Body of pancreas (tissue), 4 donors: Measurements from ENCODE around the gene CTNNAL1. TPM values are rescaled to one million over a fixed set of nuclear protein-coding genes. Genes with fewer than 3 reads are reported as not detected.
"Not testable (repeated sequence)": the region's sequence is repeated elsewhere in the genome, so short reads cannot be mapped to it uniquely, and the experiment has no call there.

ENCODE experiments used
- ATAC-seq: fragments of 150-250 bp; one replicate; pipeline ENCODE4 v1.9.1; 2016
- DNase-seq, 4 donors: peaks; one replicate each; pipeline ENCODE4 v3.0.0-alpha.2; 2019
- H3K27ac ChIP-seq, 4 donors: fragments of 200-600 bp; sonication (generic); 1 replicate in 3 of 4; 2 replicates in 1 of 4; pipeline versions ENCODE4 v1.5.1 to v1.6.1; 2016 to 2019; ENCODE audit warnings: mild to moderate bottlenecking in 1 of 4, mixed read lengths in 1 of 4, moderate library complexity in 1 of 4
- H3K27me3 ChIP-seq, 2 donors: fragments of 200-600 bp; sonication (generic); one replicate each; pipeline ENCODE4 v1.6.0; 2016; ENCODE audit warnings: mild to moderate bottlenecking in 1 of 2
- H3K36me3 ChIP-seq, 2 donors: fragments of 200-600 bp; sonication (generic); replicated peaks in 1 of 2; 2 replicates each; pipeline ENCODE4 v1.5.1; 2016; ENCODE audit warnings: low read depth in 2 of 2; ENCODE audit not compliant: insufficient read depth in 1 of 2
- H3K4me1 ChIP-seq: fragments of 200-600 bp; sonication (generic); one replicate; pipeline ENCODE4 v1.6.0; 2016
- H3K4me3 ChIP-seq, 2 donors: fragments of 200-600 bp; sonication (generic); 1 replicate in 1 of 2; 2 replicates in 1 of 2; pipeline ENCODE4 v1.5.1; 2016 to 2019
- H3K9me3 ChIP-seq, 3 donors: fragments of 200-600 bp; sonication (generic); 1 replicate in 2 of 3; 2 replicates in 1 of 3; pipeline ENCODE4 v1.5.1; 2016
- CTCF ChIP-seq, 7 experiments: fragments of 450-650 bp in 4 of 7; fragments of 200-600 bp in 3 of 7; sonication (generic) in 3 of 7; IDR thresholded peaks; one replicate each; pipeline ENCODE4 v1.5.1; 2016 to 2019; ENCODE audit warnings: antibody characterized with exemption in 7 of 7
- POLR2A ChIP-seq, 3 donors: fragments of 450-650 bp; IDR thresholded peaks; one replicate each; pipeline ENCODE4 v1.6.1; 2016; ENCODE audit warnings: antibody characterized with exemption in 3 of 3, mild to moderate bottlenecking in 2 of 3
- WGBS, 2 donors: methylation state at CpG; one replicate each; pipeline ENCODE4 v1.1.5; 2017; 5-methylcytosine and 5-hydroxymethylcytosine counted together
- intact Hi-C: fragments of 100-400 bp; cut with DNase I; formaldehyde crosslinking; loops from one replicate; pipeline ENCODE4 v1.15.1; 2023
- total RNA-seq, 2 donors: library from RNA; depleted of rRNA; stranded (reverse); fragments of >200 nt; gene quantifications; one replicate each; pipeline ENCODE4 v1.1.0, GENCODE V29; 2016

CTNNAL1 gene
- total RNA-seq, 2 donors from 2014 or later: 15.8 to 23.9 TPM

GRCh38 chr9:108933718-108934322 lies 79.5 kb downstream of the CTNNAL1 start, which contains the start of gene ELP1:
Gene ELP1, minus strand, starts transcription at chr9:108934124. Its CDS starts 2,978 bp downstream, at chr9:108931146.
- Histone ChIP-seq H3K27ac (peak within 1 kb of the TSS; percentile 85 to 95 (median 92)), H3K4me1 (peaks cover 17% of the 10 kb centered on the region), H3K4me3 (peak within 1 kb of the TSS; percentile 64 to 94), H3K27me3 (no peaks in the 10 kb centered on the region), H3K36me3 (no peaks in the 10 kb centered on the region), H3K9me3 (no peaks in the 10 kb centered on the region)
- WGBS, 2 donors: 1% methylated on average over 47 of the region's 48 CpGs; no CpG with 5 or more reads in 1 of the 2 donors
- DNase-seq (peak; percentile 92 to 94 (median 92)), ATAC-seq (peak; percentile 92)
- TF ChIP-seq POLR2A (IDR thresholded peaks at IDR 0.05) (peak; percentile 52 to 79 (median 77)), CTCF (IDR thresholded peaks at IDR 0.05) (peak in 4 of 7 experiments; percentile 23 to 38 (median 26))
- intact Hi-C loops: no loop called here

DNA sequence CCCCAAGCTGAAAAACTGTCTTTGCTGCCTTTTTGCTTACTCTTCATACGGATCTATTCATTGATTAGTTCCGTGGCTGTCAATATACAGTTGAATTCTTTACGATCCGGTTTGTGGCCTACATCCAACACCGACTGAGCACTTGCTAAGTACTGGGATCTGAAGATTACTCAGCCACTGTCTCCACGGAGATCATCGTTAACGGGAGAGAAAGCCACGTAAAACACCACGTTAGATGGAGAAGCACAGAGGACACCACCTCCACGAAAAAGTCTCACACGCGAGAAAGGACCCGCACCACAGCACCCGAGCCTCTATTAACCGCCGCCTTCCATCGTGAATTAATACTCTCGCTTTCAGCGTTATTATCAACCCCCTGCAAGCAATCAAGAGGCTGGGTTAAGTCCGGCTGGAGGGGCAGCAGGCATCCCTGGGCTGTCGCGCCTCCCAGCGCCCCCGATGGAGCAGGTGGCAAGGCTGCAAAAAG lies 80.0 kb downstream of the CTNNAL1 start:
- 0 to 1% methylated on average over 18 to 25 of the region's 25 CpGs for whole genome bisulfite sequencing, 2 donors
- Histone ChIP-seq H3K27me3 (no peaks in the 10 kb centered on the region), H3K9me3 (no peaks in the 10 kb centered on the region), H3K27ac (peak overlapping the region; percentile 85 to 95 (median 92)), H3K4me1 (peaks cover 17% of the 10 kb centered on the region), H3K4me3 (peak overlapping the region; percentile 64 to 94), H3K36me3 (no peaks in the 10 kb centered on the region)
- no peak for ATAC-seq
- no peak for TF ChIP-seq CTCF (IDR thresholded peaks at IDR 0.05)
- TF ChIP-seq POLR2A (IDR thresholded peaks at IDR 0.05): no peak
- intact Hi-C loops: no loop called here
- DNase-seq: no peak

GRCh38 chr9:108928386-108928785 lies 84.9 kb downstream of the CTNNAL1 start:
- Histone ChIP-seq H3K36me3 (peaks cover 4 to 22% of the 10 kb centered on the region in 2 donors), H3K27me3 (no peaks in the 10 kb centered on the region), H3K4me1 (peaks cover 10% of the 10 kb centered on the region), H3K4me3 (no peak overlapping the region), H3K27ac (no peak overlapping the region), H3K9me3 (no peaks in the 10 kb centered on the region)
- no peak for ATAC-seq
- intact Hi-C loops: no loop called here
- TF ChIP-seq CTCF (IDR thresholded peaks at IDR 0.05) (no peak), POLR2A (IDR thresholded peaks at IDR 0.05) (no peak)
- 71 to 91% methylated on average over 2 of the region's 2 CpGs for WGBS, 2 donors
- no peak for DNase-seq

DNA sequence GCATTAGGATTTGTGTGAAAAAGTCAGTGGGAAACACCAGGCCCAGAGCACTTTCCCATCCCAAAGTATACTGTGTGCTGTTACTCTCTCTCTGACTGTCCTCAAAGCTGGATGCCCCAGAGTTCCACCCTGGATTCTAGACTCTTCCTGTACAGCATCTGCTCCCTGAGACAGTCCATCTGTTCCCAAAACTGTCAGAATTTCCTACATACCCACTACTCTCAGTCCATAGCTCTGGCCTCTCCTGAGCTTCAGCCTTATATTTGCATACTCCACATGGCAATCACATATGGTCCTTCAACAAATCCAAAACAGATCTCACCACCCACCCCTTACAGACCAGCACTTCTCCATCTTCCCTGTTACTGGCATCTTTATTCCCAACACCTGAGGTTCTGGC lies 88.8 kb downstream of the CTNNAL1 start:
- H3K36me3 ChIP-seq: peaks cover 4 to 22% of the 10 kb centered on the region in 2 donors
- no peak overlapping the region for H3K4me3 ChIP-seq
- H3K27ac ChIP-seq: no peak overlapping the region
- DNase-seq: no peak
- H3K4me1 ChIP-seq: no peaks in the 10 kb centered on the region
- H3K27me3 ChIP-seq: no peaks in the 10 kb centered on the region
- no peak for ATAC-seq
- TF ChIP-seq POLR2A (IDR thresholded peaks at IDR 0.05): no peak
- no peak for TF ChIP-seq CTCF (IDR thresholded peaks at IDR 0.05)
- no peaks in the 10 kb centered on the region for H3K9me3 ChIP-seq
- intact Hi-C loops: no loop called here

DNA sequence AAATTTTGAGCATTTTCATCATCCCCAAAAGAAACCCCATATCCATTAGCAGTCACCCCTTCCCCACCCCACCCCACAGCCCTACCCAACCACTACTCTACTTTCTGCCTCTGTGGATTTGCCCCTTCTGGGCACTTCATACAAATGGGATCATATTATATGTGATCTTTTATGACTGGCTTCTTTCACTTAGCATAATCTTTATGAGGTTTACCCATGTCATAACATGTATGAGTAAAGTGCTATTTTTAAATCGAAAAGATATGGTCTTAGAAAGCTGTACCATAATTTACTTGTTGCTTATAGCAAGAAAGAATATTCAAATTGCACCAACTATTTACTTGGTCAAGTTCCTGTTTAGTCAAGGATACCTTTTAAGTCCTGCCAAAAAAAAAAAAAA lies 92.1 kb downstream of the CTNNAL1 start:
- DNase-seq (no peak), ATAC-seq (no peak)
- Histone ChIP-seq H3K27ac (no peak overlapping the region), H3K4me3 (no peak overlapping the region), H3K4me1 (no peaks in the 10 kb centered on the region), H3K9me3 (no peaks in the 10 kb centered on the region), H3K27me3 (no peaks in the 10 kb centered on the region), H3K36me3 (peaks cover 4 to 16% of the 10 kb centered on the region in 2 donors)
- TF ChIP-seq CTCF (IDR thresholded peaks at IDR 0.05) (no peak), POLR2A (IDR thresholded peaks at IDR 0.05) (no peak)
- intact Hi-C loops: no loop called here
- 75 to 97% methylated on average over 1 of the region's 1 CpG for WGBS, 2 donors

GRCh38 chr9:108920401-108920800 lies 92.9 kb downstream of the CTNNAL1 start:
- H3K27ac ChIP-seq, H3K27me3 ChIP-seq, ATAC-seq, intact Hi-C loops, H3K4me1 ChIP-seq, DNase-seq, H3K4me3 ChIP-seq, H3K9me3 ChIP-seq: not testable (repeated sequence)
- WGBS, 2 donors: 93 to 95% methylated on average over 1 of the region's 1 CpG
- peaks cover 4 to 10% of the 10 kb centered on the region in 2 donors for H3K36me3 ChIP-seq
